Tibial nerve (tissue), 4 donors: ENCODE data around the gene MAGEB4.

Experiments used
- EP300 ChIP-seq, 2 donors: sonication (generic); formaldehyde crosslinking; IDR thresholded peaks; one replicate each; pipeline ENCODE4 v1.6.1; 2017; ENCODE audit warnings: antibody characterized with exemption in 2 of 2, mild to moderate bottlenecking in 1 of 2
- POLR2A ChIP-seq, 2 donors: fragments of 450-650 bp; IDR thresholded peaks; one replicate each; pipeline ENCODE4 v1.6.1; 2017; ENCODE audit warnings: antibody characterized with exemption in 2 of 2, mild to moderate bottlenecking in 2 of 2, moderate library complexity in 2 of 2
- TF ChIP-seq, protein P1 (sequence below), 5 experiments: fragments of 200-600 bp in 3 of 5; fragments of 450-650 bp in 2 of 5; sonication (generic) in 3 of 5; IDR thresholded peaks; one replicate each; pipeline ENCODE4 v1.5.1; 2016 to 2019; ENCODE audit warnings: antibody characterized with exemption in 5 of 5, mild to moderate bottlenecking in 3 of 5, moderate library complexity in 2 of 5

DNA sequence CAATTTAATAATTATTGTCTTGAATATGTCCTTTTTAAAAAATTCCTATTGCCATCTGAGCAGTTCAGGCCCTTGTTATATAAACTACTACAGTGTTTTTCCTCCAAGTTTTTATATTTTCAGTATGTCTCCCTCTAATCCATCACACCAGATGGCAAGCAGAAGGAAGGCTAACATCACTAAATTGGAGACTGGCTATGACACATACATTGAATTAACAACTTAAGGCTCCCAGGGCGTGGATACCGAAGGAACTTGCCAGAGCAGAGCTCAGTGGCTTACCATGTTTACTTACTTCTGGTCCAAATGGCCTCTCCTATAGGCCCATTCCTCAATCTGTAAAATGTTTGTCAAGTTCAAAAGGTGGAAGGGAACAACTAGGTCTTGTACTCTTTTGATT is 18.1 kb downstream of the MAGEB4 start:
- TF ChIP-seq, protein P1, sequence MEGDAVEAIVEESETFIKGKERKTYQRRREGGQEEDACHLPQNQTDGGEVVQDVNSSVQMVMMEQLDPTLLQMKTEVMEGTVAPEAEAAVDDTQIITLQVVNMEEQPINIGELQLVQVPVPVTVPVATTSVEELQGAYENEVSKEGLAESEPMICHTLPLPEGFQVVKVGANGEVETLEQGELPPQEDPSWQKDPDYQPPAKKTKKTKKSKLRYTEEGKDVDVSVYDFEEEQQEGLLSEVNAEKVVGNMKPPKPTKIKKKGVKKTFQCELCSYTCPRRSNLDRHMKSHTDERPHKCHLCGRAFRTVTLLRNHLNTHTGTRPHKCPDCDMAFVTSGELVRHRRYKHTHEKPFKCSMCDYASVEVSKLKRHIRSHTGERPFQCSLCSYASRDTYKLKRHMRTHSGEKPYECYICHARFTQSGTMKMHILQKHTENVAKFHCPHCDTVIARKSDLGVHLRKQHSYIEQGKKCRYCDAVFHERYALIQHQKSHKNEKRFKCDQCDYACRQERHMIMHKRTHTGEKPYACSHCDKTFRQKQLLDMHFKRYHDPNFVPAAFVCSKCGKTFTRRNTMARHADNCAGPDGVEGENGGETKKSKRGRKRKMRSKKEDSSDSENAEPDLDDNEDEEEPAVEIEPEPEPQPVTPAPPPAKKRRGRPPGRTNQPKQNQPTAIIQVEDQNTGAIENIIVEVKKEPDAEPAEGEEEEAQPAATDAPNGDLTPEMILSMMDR (IDR thresholded peaks at IDR 0.05): no peak
- no peak for TF ChIP-seq EP300 (IDR thresholded peaks at IDR 0.05)
- no peak for TF ChIP-seq POLR2A (IDR thresholded peaks at IDR 0.05)
